Endodermal cell (in vitro differentiated cells): ENCODE measurements around the gene TTLL9. TPM values are rescaled to one million over a fixed set of nuclear protein-coding genes. Genes with fewer than 3 reads are reported as not detected.
A peak's percentile ranks its signal among the peaks of the same experiment; 100 is the strongest.

Source experiments
- DNase-seq: peaks from one replicate; pipeline ENCODE4 v3.0.0-alpha.2; 2017
- H3K27ac ChIP-seq: 2 replicates; pipeline ENCODE4 v1.5.1; 2013; ENCODE audit warnings: mild to moderate bottlenecking, low read depth, low read length, moderate library complexity
- H3K27me3 ChIP-seq: 2 replicates; pipeline ENCODE4 v1.6.1; 2013; ENCODE audit warnings: mild to moderate bottlenecking, low read length, moderate library complexity; ENCODE audit not compliant: insufficient read depth, control insufficient read depth, poor library complexity, severe bottlenecking
- H3K36me3 ChIP-seq: 2 replicates; pipeline ENCODE4 v1.7.0; 2013; ENCODE audit warnings: mild to moderate bottlenecking, low read length, moderate library complexity; ENCODE audit not compliant: control insufficient read depth, insufficient read depth
- H3K4me1 ChIP-seq: one replicate; pipeline ENCODE4 v1.7.0; 2013; ENCODE audit warnings: low read length; ENCODE audit not compliant: control insufficient read depth, insufficient read depth
- H3K4me3 ChIP-seq: 2 replicates; pipeline ENCODE4 v1.5.1; 2013; ENCODE audit warnings: mild to moderate bottlenecking, low read length, moderate library complexity
- H3K9ac ChIP-seq: 2 replicates; pipeline ENCODE4 v1.6.1; 2013; ENCODE audit warnings: mild to moderate bottlenecking, low read length, moderate library complexity; ENCODE audit not compliant: poor library complexity, severe bottlenecking; ENCODE audit errors: extremely low read depth
- H3K9me3 ChIP-seq: 2 replicates; pipeline ENCODE4 v1.6.1; 2013; ENCODE audit warnings: mild to moderate bottlenecking, low read length, moderate library complexity; ENCODE audit not compliant: control insufficient read depth
- H3K27ac Mint-ChIP-seq: 2 replicates; pipeline ENCODE4 v1.8.0; 2020; ENCODE audit warnings: mixed read lengths
- H3K27me3 Mint-ChIP-seq: 2 replicates; pipeline ENCODE4 v1.8.0; 2021; ENCODE audit warnings: mild to moderate bottlenecking, mixed read lengths; ENCODE audit not compliant: insufficient read depth
- H3K36me3 Mint-ChIP-seq: 2 replicates; pipeline ENCODE4 v1.8.0; 2020; ENCODE audit warnings: low read depth, mixed read lengths
- H3K4me1 Mint-ChIP-seq: 2 replicates; pipeline ENCODE4 v1.8.0; 2020; ENCODE audit warnings: mixed read lengths
- H3K4me3 Mint-ChIP-seq: 2 replicates; pipeline ENCODE4 v1.8.0; 2020; ENCODE audit warnings: mild to moderate bottlenecking, moderate library complexity, mixed read lengths
- H3K9me3 Mint-ChIP-seq: 2 replicates; pipeline ENCODE4 v1.8.0; 2020; ENCODE audit warnings: mild to moderate bottlenecking, mixed read lengths
- CTCF ChIP-seq: fragments of 200-600 bp; sonication (generic); conservative IDR thresholded peaks from 2 replicates; pipeline ENCODE4 v1.5.0; 2021; ENCODE audit warnings: antibody characterized with exemption, mild to moderate bottlenecking
- WGBS, 2 experiments: methylation state at CpG; one replicate each; pipeline versions ENCODE4 v1.1.5 to v1.1.7; 2013; ENCODE audit warnings: missing lambda C conversion rate in 2 of 2, mixed read lengths in 1 of 2; ENCODE audit not compliant: insufficient coverage in 1 of 2, insufficient read length in 1 of 2; 5-methylcytosine and 5-hydroxymethylcytosine counted together
- total RNA-seq, 2 donors: library from RNA; stranded (reverse); fragmentation: NEBNext Ultra II Directional in 1 of 2; extraction: Animal tissue kit (Norgen Biotek cat#: 25700) in 1 of 2; gene quantifications; 2 replicates in 1 of 2; 3 replicates in 1 of 2; pipeline ENCODE4 v1.2.1, GENCODE V29; 2021

Gene TTLL9
- total RNA-seq, 2 donors from 2014 or later = 0.29 to 0.51 TPM

- Histone ChIP-seq H3K9me3 (no peaks in the 10 kb centered on the region), H3K36me3 (no peaks in the 10 kb centered on the region), H3K9ac (no peak overlapping the region), H3K27me3 (no peaks in the 10 kb centered on the region), H3K27ac (no peak overlapping the region), H3K4me1 (no peaks in the 10 kb centered on the region), H3K4me3 (no peak overlapping the region)
- Mint-ChIP-seq H3K36me3 (no peaks in the 10 kb centered on the region), H3K4me1 (peaks cover 17% of the 10 kb centered on the region), H3K9me3 (no peaks in the 10 kb centered on the region), H3K27ac (no peak overlapping the region), H3K4me3 (no peak overlapping the region), H3K27me3 (no peaks in the 10 kb centered on the region)
- no peak for TF ChIP-seq CTCF
- 92 to 100% methylated on average over 1 to 4 of the region's 6 CpGs for WGBS, 2 experiments
- peak; percentile 24 for DNase-seq
These were observed 31.2 kb downstream of the TTLL9 start for GRCh38 chr20:31901615-31902014.

- WGBS, 2 experiments = 93% methylated on average over 1 of the region's 1 CpG; no CpG with 5 or more reads in 1 of the 2 experiments
- Mint-ChIP-seq H3K4me3 (no peak overlapping the region), H3K27ac (no peak overlapping the region), H3K36me3 (no peaks in the 10 kb centered on the region), H3K27me3 (no peaks in the 10 kb centered on the region), H3K4me1 (peaks cover 2% of the 10 kb centered on the region), H3K9me3 (no peaks in the 10 kb centered on the region)
- Histone ChIP-seq H3K4me1 (no peaks in the 10 kb centered on the region), H3K27me3 (no peaks in the 10 kb centered on the region), H3K9ac (no peak overlapping the region), H3K36me3 (no peaks in the 10 kb centered on the region), H3K9me3 (no peaks in the 10 kb centered on the region), H3K4me3 (no peak overlapping the region), H3K27ac (no peak overlapping the region)
- peak; percentile 56 for TF ChIP-seq CTCF
- DNase-seq = peak; percentile 6
These were observed 33.4 kb downstream of the TTLL9 start for GRCh38 chr20:31903627-31904386.

GRCh38 chr20:31906001-31906400 lies 35.6 kb downstream of the TTLL9 start:
- Histone ChIP-seq H3K4me3 (no peak overlapping the region), H3K9me3 (no peaks in the 10 kb centered on the region), H3K36me3 (no peaks in the 10 kb centered on the region), H3K27ac (no peak overlapping the region), H3K4me1 (no peaks in the 10 kb centered on the region), H3K27me3 (no peaks in the 10 kb centered on the region), H3K9ac (no peak overlapping the region)
- no peak for TF ChIP-seq CTCF
- H3K36me3 Mint-ChIP-seq = no peaks in the 10 kb centered on the region
- H3K4me3 Mint-ChIP-seq = no peak overlapping the region
- DNase-seq = peak; percentile 58
- H3K27me3 Mint-ChIP-seq = no peaks in the 10 kb centered on the region
- WGBS, 2 experiments = 83 to 85% methylated on average over 4 to 5 of the region's 5 CpGs
- peak overlapping the region; percentile 61 for H3K27ac Mint-ChIP-seq
- H3K4me1 Mint-ChIP-seq = peaks cover 2% of the 10 kb centered on the region
- H3K9me3 Mint-ChIP-seq = no peaks in the 10 kb centered on the region
